ENCODE results near the gene KPNB1.

The KPNB1 gene

DNA sequence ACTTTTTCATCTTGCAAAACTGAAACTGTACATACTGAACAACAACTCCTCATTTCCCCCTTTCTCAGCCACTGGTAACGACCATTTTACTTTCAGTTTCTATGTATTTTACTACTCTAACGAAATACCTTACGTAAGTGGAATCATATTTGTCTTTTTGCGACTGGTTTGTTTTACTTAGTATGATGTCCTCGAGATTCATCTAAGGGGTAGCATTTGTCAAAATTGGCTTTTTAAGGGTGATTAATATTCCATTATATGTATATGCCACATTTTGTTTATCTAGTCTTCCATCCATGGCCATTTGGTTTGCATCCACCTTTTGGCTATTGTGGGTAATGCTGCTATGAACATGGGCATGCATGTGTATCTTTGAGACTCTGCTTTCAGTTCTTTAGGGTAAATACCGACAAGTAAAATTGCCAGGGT is 10.4 kb downstream of the KPNB1 start:
- TF ChIP-seq, protein P1, sequence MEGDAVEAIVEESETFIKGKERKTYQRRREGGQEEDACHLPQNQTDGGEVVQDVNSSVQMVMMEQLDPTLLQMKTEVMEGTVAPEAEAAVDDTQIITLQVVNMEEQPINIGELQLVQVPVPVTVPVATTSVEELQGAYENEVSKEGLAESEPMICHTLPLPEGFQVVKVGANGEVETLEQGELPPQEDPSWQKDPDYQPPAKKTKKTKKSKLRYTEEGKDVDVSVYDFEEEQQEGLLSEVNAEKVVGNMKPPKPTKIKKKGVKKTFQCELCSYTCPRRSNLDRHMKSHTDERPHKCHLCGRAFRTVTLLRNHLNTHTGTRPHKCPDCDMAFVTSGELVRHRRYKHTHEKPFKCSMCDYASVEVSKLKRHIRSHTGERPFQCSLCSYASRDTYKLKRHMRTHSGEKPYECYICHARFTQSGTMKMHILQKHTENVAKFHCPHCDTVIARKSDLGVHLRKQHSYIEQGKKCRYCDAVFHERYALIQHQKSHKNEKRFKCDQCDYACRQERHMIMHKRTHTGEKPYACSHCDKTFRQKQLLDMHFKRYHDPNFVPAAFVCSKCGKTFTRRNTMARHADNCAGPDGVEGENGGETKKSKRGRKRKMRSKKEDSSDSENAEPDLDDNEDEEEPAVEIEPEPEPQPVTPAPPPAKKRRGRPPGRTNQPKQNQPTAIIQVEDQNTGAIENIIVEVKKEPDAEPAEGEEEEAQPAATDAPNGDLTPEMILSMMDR (IDR thresholded peaks at IDR 0.05; ENCODE audit: low read depth, low read length, missing control alignments) = no peak
- in situ Hi-C loops (cut with HindIII; ENCODE audit: low sequenced_read_pairs) = no loop called here
- no peak for DNase-seq (ENCODE audit: low read depth)
- H3K4me3 ChIP-seq (ENCODE audit: low read depth, low read length) = no peak overlapping the region

DNA sequence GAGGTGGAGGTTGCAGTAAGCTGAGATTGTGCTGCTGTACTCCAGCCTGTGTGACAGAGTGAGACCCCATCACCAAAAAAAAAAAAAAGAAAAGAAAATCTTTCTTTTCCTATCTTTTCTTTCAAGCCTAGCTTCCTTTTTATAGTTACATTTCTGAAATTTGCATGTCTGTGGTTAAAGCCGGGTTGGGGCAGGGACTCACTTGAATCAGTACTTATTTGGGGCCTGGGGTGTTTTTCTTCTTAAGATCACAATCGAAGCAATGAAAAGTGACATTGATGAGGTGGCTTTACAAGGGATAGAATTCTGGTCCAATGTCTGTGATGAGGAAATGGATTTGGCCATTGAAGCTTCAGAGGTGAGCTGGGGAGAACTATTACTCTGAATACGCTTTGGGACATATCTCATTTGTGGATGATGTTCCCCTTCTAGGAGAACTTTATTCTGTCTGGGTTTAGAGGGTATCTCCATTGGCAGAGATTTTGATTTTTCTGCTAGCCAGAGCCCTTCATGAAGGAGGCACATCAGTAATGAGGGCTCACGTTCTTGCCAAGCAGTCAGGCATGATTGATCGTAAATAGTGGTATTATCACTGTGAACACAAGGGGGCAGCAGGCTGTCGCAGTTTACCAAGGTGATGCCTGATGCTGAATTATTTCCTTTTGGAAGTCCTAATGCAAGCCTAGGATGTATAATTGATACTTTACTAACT is 14.3 kb downstream of the KPNB1 start:
- in situ Hi-C loops (cut with HindIII; ENCODE audit: low sequenced_read_pairs) = no loop called here
- no peak overlapping the region for H3K4me3 ChIP-seq (ENCODE audit: low read depth, low read length)
- peak; percentile 45 for DNase-seq (ENCODE audit: low read depth)
- TF ChIP-seq, protein P1 (IDR thresholded peaks at IDR 0.05; ENCODE audit: low read depth, low read length, missing control alignments) = peak; percentile 81

DNA sequence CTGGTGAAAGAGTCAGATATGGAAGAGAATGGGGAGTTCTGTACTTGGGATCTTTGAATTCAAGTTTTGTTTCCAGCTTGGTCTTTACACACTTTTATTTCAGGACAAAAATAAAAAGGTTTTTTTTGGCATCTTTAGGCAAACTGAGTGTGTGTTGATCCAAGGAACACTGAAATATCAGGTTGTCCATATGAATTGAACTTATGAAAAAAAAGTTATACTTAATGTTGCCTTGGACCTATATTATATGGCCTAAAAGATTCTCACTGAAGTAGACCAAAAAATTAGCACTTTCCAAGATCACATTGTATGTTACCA is 14.9 kb downstream of the KPNB1 start:
- TF ChIP-seq, protein P1 (IDR thresholded peaks at IDR 0.05; ENCODE audit: low read depth, low read length, missing control alignments) = no peak
- no peak overlapping the region for H3K4me3 ChIP-seq (ENCODE audit: low read depth, low read length)
- in situ Hi-C loops (cut with HindIII; ENCODE audit: low sequenced_read_pairs) = no loop called here
- DNase-seq (ENCODE audit: low read depth) = no peak

DNA sequence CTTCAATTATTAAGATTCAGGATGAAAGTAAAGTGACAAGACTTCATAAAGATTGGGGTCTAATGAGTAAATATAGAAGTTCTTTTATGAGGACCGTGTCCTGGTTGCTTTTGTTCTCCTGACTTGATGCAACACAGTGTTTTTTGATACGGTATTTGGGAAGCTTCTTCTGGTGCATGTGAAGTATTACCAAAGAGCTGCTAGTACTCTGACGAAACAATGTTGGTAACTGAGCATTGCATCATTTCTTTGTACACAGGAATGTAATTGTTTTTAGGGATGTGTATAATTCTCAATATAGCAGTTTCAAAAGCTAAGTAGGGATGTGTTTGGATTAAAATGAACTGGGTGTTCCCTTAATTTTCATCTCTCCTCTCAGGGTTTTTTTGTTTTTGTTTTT is 15.9 kb downstream of the KPNB1 start:
- TF ChIP-seq, protein P1 (IDR thresholded peaks at IDR 0.05; ENCODE audit: low read depth, low read length, missing control alignments) = no peak
- in situ Hi-C loops (cut with HindIII; ENCODE audit: low sequenced_read_pairs) = no loop called here
- H3K4me3 ChIP-seq (ENCODE audit: low read depth, low read length) = no peak overlapping the region
- DNase-seq (ENCODE audit: low read depth) = no peak

DNA sequence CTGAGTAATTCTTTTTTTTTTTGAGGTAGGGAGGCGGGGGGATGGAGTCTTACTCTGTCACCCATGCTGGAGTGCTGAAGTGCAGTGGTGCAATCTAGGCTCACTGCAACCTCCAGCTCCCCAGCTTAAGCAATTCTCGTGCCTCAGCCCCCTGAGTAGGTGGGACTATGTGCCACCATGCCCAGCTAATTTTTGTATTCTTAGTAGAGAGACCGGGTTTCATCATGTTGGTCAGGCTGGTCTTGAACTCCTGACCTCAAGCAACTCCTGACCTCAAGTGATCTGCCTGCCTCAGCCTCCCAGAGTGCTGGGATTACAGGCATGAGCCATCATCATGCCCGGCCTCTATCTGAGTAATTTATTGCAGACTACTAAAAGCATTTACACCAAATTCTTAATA is 19.4 kb downstream of the KPNB1 start:
- TF ChIP-seq, protein P1 (IDR thresholded peaks at IDR 0.05; ENCODE audit: low read depth, low read length, missing control alignments) = no peak
- no peak overlapping the region for H3K4me3 ChIP-seq (ENCODE audit: low read depth, low read length)
- in situ Hi-C loops (cut with HindIII; ENCODE audit: low sequenced_read_pairs) = no loop called here
- DNase-seq (ENCODE audit: low read depth) = no peak

DNA sequence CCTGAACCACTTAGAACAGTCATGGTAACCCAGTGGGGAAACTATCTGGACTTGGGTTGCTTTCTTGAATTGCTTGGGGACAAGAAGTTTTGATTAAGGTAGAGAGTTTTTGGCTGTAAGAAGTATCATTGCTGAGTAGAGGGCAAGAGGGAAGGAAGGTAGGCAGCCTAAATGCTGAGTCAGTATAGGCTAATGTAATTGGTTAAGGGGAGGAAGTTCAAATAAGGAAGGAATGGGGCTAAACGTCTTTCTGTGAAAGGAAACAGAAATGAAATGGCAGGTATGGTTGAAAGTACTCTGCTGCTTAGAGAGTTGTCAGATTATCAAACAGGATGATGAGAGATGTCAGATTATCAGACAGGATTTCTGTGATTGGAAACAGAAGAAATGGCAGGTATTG is 20.3 kb downstream of the KPNB1 start:
- no peak for DNase-seq (ENCODE audit: low read depth)
- H3K4me3 ChIP-seq (ENCODE audit: low read depth, low read length) = no peak overlapping the region
- in situ Hi-C loops (cut with HindIII; ENCODE audit: low sequenced_read_pairs) = no loop called here
- TF ChIP-seq, protein P1 (IDR thresholded peaks at IDR 0.05; ENCODE audit: low read depth, low read length, missing control alignments) = no peak
